ENCODE results near the gene RHBDL1. TPM values are rescaled to one million over a fixed set of nuclear protein-coding genes. Genes with fewer than 3 reads are reported as not detected.

The RHBDL1 gene
- total and polyA plus RNA-seq, 9 of the 15 experiments (the other 6 are each of a cell fraction or from before 2014, with no cell fraction given), result 0.03 to 5.6 (median 1.3) TPM; not detected in 1

DNA sequence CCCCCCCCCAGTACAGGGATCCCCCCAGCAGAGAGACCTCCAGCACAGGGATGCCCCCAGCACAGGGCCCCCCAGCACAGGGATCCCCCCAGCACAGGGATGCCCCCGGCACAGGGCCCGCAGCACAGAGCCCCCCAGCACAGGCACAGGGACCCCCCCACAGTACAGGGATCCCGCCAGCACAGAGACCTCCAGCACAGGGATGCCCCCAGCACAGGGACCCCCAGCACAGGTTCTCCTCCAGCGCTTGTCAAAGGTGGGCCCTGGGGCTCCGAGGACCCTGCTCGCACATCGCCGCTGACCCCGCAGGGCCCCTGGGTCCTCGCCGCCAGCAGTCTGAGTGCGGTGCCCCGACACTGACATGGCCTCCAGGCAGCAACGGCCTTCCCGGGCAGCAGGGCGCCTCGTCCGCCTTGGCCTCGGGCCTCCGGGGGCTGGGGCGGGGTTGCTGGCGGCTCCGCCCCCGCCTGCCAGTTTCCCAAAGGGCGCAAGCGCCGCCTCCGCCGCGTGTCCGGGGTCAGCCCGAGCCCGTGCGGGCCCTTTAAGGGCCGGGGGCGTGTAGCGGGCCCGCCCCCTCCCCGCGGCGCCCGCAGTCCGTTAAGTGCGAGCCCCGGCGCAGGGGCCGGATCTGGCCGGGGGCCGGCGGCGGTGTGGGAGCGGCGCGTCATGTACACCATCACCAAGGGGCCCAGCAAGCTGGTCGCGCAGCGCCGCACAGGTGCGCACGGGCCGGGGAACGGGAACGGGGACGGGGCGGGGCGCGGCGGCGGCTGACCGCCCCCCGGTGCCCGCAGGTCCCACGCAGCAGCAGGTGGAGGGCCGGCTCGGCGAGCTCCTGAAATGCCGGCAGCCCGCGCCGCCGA is 33.9 kb upstream of the RHBDL1 start, which contains the start of gene MCRIP2 (continued):
- TF ChIP-seq, protein P1, sequence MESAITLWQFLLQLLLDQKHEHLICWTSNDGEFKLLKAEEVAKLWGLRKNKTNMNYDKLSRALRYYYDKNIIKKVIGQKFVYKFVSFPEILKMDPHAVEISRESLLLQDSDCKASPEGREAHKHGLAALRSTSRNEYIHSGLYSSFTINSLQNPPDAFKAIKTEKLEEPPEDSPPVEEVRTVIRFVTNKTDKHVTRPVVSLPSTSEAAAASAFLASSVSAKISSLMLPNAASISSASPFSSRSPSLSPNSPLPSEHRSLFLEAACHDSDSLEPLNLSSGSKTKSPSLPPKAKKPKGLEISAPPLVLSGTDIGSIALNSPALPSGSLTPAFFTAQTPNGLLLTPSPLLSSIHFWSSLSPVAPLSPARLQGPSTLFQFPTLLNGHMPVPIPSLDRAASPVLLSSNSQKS (CRISPR knock-in tag; IDR thresholded peaks at IDR 0.05), result no peak
- TF ChIP-seq MBD2 (IDR thresholded peaks at IDR 0.05; ENCODE audit: borderline replicate concordance, low read depth), result no peak; the same call in 1 of the 2 replicates
- no peak for TF ChIP-seq SMC3 (conservative IDR thresholded peaks at IDR 0.05; ENCODE audit: insufficient read depth, low read depth, low read length)
- no peak for TF ChIP-seq ZNF76 (CRISPR knock-in tag; IDR thresholded peaks at IDR 0.05; ENCODE audit: borderline replicate concordance)
- TF ChIP-seq CBX2 (IDR thresholded peaks at IDR 0.05; ENCODE audit: insufficient read depth, low read length, poor library complexity, severe bottlenecking), result no peak
- TF ChIP-seq, protein P2, sequence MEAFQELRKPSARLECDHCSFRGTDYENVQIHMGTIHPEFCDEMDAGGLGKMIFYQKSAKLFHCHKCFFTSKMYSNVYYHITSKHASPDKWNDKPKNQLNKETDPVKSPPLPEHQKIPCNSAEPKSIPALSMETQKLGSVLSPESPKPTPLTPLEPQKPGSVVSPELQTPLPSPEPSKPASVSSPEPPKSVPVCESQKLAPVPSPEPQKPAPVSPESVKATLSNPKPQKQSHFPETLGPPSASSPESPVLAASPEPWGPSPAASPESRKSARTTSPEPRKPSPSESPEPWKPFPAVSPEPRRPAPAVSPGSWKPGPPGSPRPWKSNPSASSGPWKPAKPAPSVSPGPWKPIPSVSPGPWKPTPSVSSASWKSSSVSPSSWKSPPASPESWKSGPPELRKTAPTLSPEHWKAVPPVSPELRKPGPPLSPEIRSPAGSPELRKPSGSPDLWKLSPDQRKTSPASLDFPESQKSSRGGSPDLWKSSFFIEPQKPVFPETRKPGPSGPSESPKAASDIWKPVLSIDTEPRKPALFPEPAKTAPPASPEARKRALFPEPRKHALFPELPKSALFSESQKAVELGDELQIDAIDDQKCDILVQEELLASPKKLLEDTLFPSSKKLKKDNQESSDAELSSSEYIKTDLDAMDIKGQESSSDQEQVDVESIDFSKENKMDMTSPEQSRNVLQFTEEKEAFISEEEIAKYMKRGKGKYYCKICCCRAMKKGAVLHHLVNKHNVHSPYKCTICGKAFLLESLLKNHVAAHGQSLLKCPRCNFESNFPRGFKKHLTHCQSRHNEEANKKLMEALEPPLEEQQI (IDR thresholded peaks at IDR 0.05), result no peak
- TF ChIP-seq, protein P3, sequence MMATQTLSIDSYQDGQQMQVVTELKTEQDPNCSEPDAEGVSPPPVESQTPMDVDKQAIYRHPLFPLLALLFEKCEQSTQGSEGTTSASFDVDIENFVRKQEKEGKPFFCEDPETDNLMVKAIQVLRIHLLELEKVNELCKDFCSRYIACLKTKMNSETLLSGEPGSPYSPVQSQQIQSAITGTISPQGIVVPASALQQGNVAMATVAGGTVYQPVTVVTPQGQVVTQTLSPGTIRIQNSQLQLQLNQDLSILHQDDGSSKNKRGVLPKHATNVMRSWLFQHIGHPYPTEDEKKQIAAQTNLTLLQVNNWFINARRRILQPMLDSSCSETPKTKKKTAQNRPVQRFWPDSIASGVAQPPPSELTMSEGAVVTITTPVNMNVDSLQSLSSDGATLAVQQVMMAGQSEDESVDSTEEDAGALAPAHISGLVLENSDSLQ (IDR thresholded peaks at IDR 0.05), result no peak
- no peak for TF ChIP-seq EZH2 (IDR thresholded peaks at IDR 0.05; ENCODE audit: borderline replicate concordance, low read depth, low read length)
- no peak for TF ChIP-seq CHCHD3 (CRISPR knock-in tag; IDR thresholded peaks at IDR 0.05)
- no peak for TF ChIP-seq POLR2AphosphoS5 (IDR thresholded peaks at IDR 0.05; ENCODE audit: control insufficient read depth, insufficient read depth, low read depth, low read length)
- TF ChIP-seq BCOR (IDR thresholded peaks at IDR 0.05), result no peak
- TF ChIP-seq HDAC8 (tag; IDR thresholded peaks at IDR 0.05), result no peak
- TF ChIP-seq, protein P4, sequence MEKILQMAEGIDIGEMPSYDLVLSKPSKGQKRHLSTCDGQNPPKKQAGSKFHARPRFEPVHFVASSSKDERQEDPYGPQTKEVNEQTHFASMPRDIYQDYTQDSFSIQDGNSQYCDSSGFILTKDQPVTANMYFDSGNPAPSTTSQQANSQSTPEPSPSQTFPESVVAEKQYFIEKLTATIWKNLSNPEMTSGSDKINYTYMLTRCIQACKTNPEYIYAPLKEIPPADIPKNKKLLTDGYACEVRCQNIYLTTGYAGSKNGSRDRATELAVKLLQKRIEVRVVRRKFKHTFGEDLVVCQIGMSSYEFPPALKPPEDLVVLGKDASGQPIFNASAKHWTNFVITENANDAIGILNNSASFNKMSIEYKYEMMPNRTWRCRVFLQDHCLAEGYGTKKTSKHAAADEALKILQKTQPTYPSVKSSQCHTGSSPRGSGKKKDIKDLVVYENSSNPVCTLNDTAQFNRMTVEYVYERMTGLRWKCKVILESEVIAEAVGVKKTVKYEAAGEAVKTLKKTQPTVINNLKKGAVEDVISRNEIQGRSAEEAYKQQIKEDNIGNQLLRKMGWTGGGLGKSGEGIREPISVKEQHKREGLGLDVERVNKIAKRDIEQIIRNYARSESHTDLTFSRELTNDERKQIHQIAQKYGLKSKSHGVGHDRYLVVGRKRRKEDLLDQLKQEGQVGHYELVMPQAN (IDR thresholded peaks at IDR 0.05; ENCODE audit: borderline replicate concordance), result no peak
- TF ChIP-seq, protein P5, sequence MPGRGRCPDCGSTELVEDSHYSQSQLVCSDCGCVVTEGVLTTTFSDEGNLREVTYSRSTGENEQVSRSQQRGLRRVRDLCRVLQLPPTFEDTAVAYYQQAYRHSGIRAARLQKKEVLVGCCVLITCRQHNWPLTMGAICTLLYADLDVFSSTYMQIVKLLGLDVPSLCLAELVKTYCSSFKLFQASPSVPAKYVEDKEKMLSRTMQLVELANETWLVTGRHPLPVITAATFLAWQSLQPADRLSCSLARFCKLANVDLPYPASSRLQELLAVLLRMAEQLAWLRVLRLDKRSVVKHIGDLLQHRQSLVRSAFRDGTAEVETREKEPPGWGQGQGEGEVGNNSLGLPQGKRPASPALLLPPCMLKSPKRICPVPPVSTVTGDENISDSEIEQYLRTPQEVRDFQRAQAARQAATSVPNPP (IDR thresholded peaks at IDR 0.05; ENCODE audit: borderline replicate concordance, insufficient read depth, insufficient read length), result no peak
- TF ChIP-seq IFI16 (CRISPR knock-in tag; IDR thresholded peaks at IDR 0.05), result no peak
- TF ChIP-seq, protein P6, sequence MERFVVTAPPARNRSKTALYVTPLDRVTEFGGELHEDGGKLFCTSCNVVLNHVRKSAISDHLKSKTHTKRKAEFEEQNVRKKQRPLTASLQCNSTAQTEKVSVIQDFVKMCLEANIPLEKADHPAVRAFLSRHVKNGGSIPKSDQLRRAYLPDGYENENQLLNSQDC (CRISPR knock-in tag; IDR thresholded peaks at IDR 0.05), result no peak
- no peak for TF ChIP-seq MCM2 (IDR thresholded peaks at IDR 0.05; ENCODE audit: low read depth)
- TF ChIP-seq, protein P7, sequence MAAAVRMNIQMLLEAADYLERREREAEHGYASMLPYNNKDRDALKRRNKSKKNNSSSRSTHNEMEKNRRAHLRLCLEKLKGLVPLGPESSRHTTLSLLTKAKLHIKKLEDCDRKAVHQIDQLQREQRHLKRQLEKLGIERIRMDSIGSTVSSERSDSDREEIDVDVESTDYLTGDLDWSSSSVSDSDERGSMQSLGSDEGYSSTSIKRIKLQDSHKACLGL (CRISPR knock-in tag; IDR thresholded peaks at IDR 0.05; ENCODE audit: borderline replicate concordance, poor library complexity, severe bottlenecking), result no peak

All from K562 (cell line).